SU-DHL-6 (cell line): ENCODE measurements around the gene TIMM44.

ENCODE experiments used
- H2AFZ ChIP-seq: fragments of 200-600 bp; sonication (generic); 2 replicates; pipeline ENCODE4 v1.6.1; 2014; ENCODE audit warnings: low read depth, mild to moderate bottlenecking, moderate library complexity, mixed read lengths, antibody characterized with exemption, low read length; ENCODE audit not compliant: severe bottlenecking
- H3F3A ChIP-seq: fragments of 200-600 bp; shearing (Covaris generic); 2 replicates; pipeline ENCODE4 v1.6.0; 2016; ENCODE audit warnings: antibody characterized with exemption, mild to moderate bottlenecking; ENCODE audit not compliant: insufficient read depth
- H3K27ac ChIP-seq: fragments of 200-600 bp; sonication (generic); 2 replicates; pipeline ENCODE4 v1.5.1; 2016; ENCODE audit warnings: low read depth, mild to moderate bottlenecking, low read length, moderate library complexity, mixed read lengths
- H3K27me3 ChIP-seq: fragments of 200-600 bp; sonication (generic), shearing (Covaris generic); 2 replicates; pipeline ENCODE4 v1.6.0; 2014; ENCODE audit warnings: mild to moderate bottlenecking, low read length
- H3K36me3 ChIP-seq: fragments of 200-600 bp; sonication (generic); 2 replicates; pipeline ENCODE4 v1.6.1; 2014; ENCODE audit warnings: mild to moderate bottlenecking, low read length, mixed read lengths
- H3K4me2 ChIP-seq: fragments of 300-600, 200-600 bp; shearing (Covaris generic), sonication (generic); 2 replicates; pipeline ENCODE4 v1.6.0; 2014; ENCODE audit warnings: low read length, low read depth, mild to moderate bottlenecking; ENCODE audit not compliant: poor library complexity, severe bottlenecking
- H3K4me3 ChIP-seq: fragments of 200-600 bp; sonication (generic); 2 replicates; pipeline ENCODE4 v1.5.1; 2014; ENCODE audit warnings: antibody characterized with exemption, low read length, mild to moderate bottlenecking, mixed read lengths; ENCODE audit not compliant: insufficient read depth, poor library complexity, severe bottlenecking
- H3K79me2 ChIP-seq: fragments of 200-600 bp; sonication (generic); 2 replicates; pipeline ENCODE4 v1.6.1; 2014; ENCODE audit warnings: mild to moderate bottlenecking, low read length, moderate library complexity; ENCODE audit not compliant: insufficient read depth
- H3K9ac ChIP-seq: fragments of 200-600 bp; sonication (generic); 2 replicates; pipeline ENCODE4 v1.7.0; 2014; ENCODE audit warnings: mild to moderate bottlenecking, low read length
- H3K9me2 ChIP-seq: fragments of 200-600 bp; sonication (generic); replicated peaks from 2 replicates; pipeline ENCODE4 v1.6.1; 2014; ENCODE audit warnings: low read length; ENCODE audit not compliant: insufficient read depth
- H3K9me3 ChIP-seq: fragments of 200-600 bp; sonication (generic); 2 replicates; pipeline ENCODE4 v1.6.1; 2014; ENCODE audit warnings: low read length, mixed read lengths; ENCODE audit not compliant: insufficient read depth
- H4K20me1 ChIP-seq: fragments of 200-600 bp; sonication (generic); 2 replicates; pipeline ENCODE4 v1.6.1; 2014; ENCODE audit warnings: low read depth, mild to moderate bottlenecking, antibody characterized with exemption, low read length, moderate library complexity, mixed read lengths
- CTCF ChIP-seq: fragments of 200-600 bp; sonication (generic); IDR thresholded peaks from one replicate; pipeline ENCODE4 v1.5.1; 2017; ENCODE audit warnings: antibody characterized with exemption, mild to moderate bottlenecking, low read length, moderate library complexity; ENCODE audit not compliant: insufficient read depth, poor library complexity, severe bottlenecking
- EZH2phosphoT487 ChIP-seq: fragments of 200-600 bp; sonication (generic), shearing (Covaris generic); conservative IDR thresholded peaks from 2 replicates; pipeline ENCODE4 v1.6.1; 2018; ENCODE audit warnings: mild to moderate bottlenecking, antibody characterized with exemption, low read length, moderate library complexity, mixed read lengths

Gene TIMM44

GRCh38 chr19:7980635-7981121, 37.2 kb upstream of the TIMM44 start:
- H3F3A ChIP-seq, result no peaks in the 10 kb centered on the region
- TF ChIP-seq CTCF (no peak), EZH2phosphoT487 (no peak)
- H3K9me3 ChIP-seq, result no peaks in the 10 kb centered on the region
- H2AFZ ChIP-seq, result no peak overlapping the region
- no peaks in the 10 kb centered on the region for H3K36me3 ChIP-seq
- no peak overlapping the region for H3K4me2 ChIP-seq
- H3K9ac ChIP-seq, result no peak overlapping the region
- H3K9me2 ChIP-seq, result no peaks in the 10 kb centered on the region
- no peaks in the 10 kb centered on the region for H3K27me3 ChIP-seq
- H3K4me3 ChIP-seq, result no peak overlapping the region
- no peaks in the 10 kb centered on the region for H4K20me1 ChIP-seq
- no peak overlapping the region for H3K27ac ChIP-seq
- peaks cover 12% of the 10 kb centered on the region for H3K79me2 ChIP-seq

GRCh38 chr19:7980168-7980567, 36.7 kb upstream of the TIMM44 start:
- Histone ChIP-seq H3K4me2 (no peak overlapping the region), H3K9ac (no peak overlapping the region), H3K27me3 (no peaks in the 10 kb centered on the region), H3K36me3 (no peaks in the 10 kb centered on the region), H2AFZ (no peak overlapping the region), H3K79me2 (peaks cover 6% of the 10 kb centered on the region; the same call in 1 of the 2 replicates), H3K9me3 (no peaks in the 10 kb centered on the region), H3K27ac (no peak overlapping the region), H3F3A (no peaks in the 10 kb centered on the region), H3K9me2 (no peaks in the 10 kb centered on the region), H3K4me3 (no peak overlapping the region), H4K20me1 (no peaks in the 10 kb centered on the region)
- TF ChIP-seq CTCF (no peak), EZH2phosphoT487 (no peak)

DNA sequence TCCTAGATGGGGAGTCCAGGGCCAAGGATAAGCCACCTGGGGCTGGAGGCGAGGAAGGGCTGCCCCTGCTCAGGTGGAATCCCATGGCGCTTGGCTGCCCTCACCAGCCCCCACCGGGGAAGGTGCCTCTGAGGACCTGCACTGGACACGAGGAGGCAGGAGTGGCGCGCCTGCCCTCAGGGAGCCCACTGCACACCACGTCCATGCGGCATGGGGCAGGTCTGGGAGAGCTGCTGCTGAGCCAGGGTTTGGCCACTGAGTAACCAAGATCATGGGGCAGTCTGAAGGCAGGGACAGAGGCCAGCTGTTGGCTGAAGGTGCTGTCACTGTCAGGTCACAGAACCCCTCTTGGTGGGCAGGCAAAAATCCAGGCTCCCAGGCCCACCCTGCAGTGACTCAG, 36.1 kb upstream of the TIMM44 start:
- no peaks in the 10 kb centered on the region for H4K20me1 ChIP-seq
- H3K9me3 ChIP-seq, result no peaks in the 10 kb centered on the region
- H3K9me2 ChIP-seq, result no peaks in the 10 kb centered on the region
- H3K36me3 ChIP-seq, result no peaks in the 10 kb centered on the region
- no peak for TF ChIP-seq EZH2phosphoT487
- no peak for TF ChIP-seq CTCF
- H3K27me3 ChIP-seq, result no peaks in the 10 kb centered on the region
- no peak overlapping the region for H3K4me3 ChIP-seq
- no peak overlapping the region for H3K4me2 ChIP-seq
- no peaks in the 10 kb centered on the region for H3F3A ChIP-seq
- no peak overlapping the region for H2AFZ ChIP-seq
- H3K79me2 ChIP-seq, result peaks cover 6% of the 10 kb centered on the region; the same call in 1 of the 2 replicates
- H3K9ac ChIP-seq, result no peak overlapping the region
- H3K27ac ChIP-seq, result no peak overlapping the region
